HepG2 (cell line): ENCODE results near the gene ASTN1. TPM values are rescaled to one million over a fixed set of nuclear protein-coding genes. Genes with fewer than 3 reads are reported as not detected.

Experiments used
- ATAC-seq: fragments of 200-7000 bp; cut with Tn5 transposase; 3 replicates; pipeline ENCODE4 v1.9.1; 2020; ENCODE audit warnings: mild to moderate bottlenecking, moderate library complexity
- BruUV-seq: library from RNA; stranded (reverse); fragments of 400-500 nt; replicated peaks from 2 replicates; lab custom pipeline; 2021; lab: Mats Ljungman, UMichigan
- CTCF ChIA-PET: fragments of 300-600 bp; formaldehyde crosslinking; extraction: SDS; loops from one replicate; lab custom pipeline; 2021; ENCODE audit warnings: low total read pairs, inconsistent platforms, low intra/inter-chr PET ratio; lab: Yijun Ruan, JAX
- POLR2A ChIA-PET: fragments of 350-600 bp; sonication (Branson Sonifier 250); formaldehyde crosslinking; loops from one replicate; lab custom pipeline; 2020; ENCODE audit warnings: antibody characterized with exemption, inconsistent platforms; lab: Yijun Ruan, JAX
- DNase-seq: peaks from one replicate; pipeline ENCODE4 v3.0.0-alpha.2; 2015; ENCODE audit warnings: low spot score
- FAIRE-seq: peaks from 3 replicates; lab custom pipeline; 2011; peaks lifted over from hg19 to GRCh38; lab: Jason Lieb, UNC
- H2AFZ ChIP-seq: one replicate; pipeline ENCODE4 v1.6.1; 2011; ENCODE audit warnings: low read length, inconsistent platforms
- H3K27ac ChIP-seq: fragments of 300-600 bp; 3 replicates; pipeline ENCODE4 v1.8.0; 2011; ENCODE audit warnings: mixed run types, mild to moderate bottlenecking, mixed read lengths, low read length, inconsistent platforms; ENCODE audit not compliant: insufficient read depth; ENCODE audit errors: extremely low read length
- H3K27me3 ChIP-seq, 2 experiments: fragments of 200-600 bp in 1 of 2; 2 replicates in 1 of 2; 3 replicates in 1 of 2; pipeline versions ENCODE4 v1.6.0 to v1.8.0; 2011; ENCODE audit warnings: low read length in 2 of 2, mild to moderate bottlenecking in 2 of 2, moderate library complexity in 2 of 2, inconsistent platforms in 1 of 2; ENCODE audit not compliant: insufficient read depth in 2 of 2, control insufficient read depth in 1 of 2
- H3K36me3 ChIP-seq, 2 experiments: fragments of 200-600 bp in 1 of 2; replicated peaks in 1 of 2; 2 replicates in 1 of 2; 3 replicates in 1 of 2; pipeline versions ENCODE4 v1.5.1 to v1.8.0; 2011; ENCODE audit warnings: low read length in 2 of 2, inconsistent platforms in 1 of 2; ENCODE audit not compliant: insufficient read depth in 2 of 2, control insufficient read depth in 1 of 2
- H3K4me1 ChIP-seq: 2 replicates; pipeline ENCODE4 v1.5.1; 2012; ENCODE audit warnings: low read length, inconsistent platforms; ENCODE audit not compliant: insufficient read depth
- H3K4me2 ChIP-seq: 2 replicates; pipeline ENCODE4 v1.6.0; 2011; ENCODE audit warnings: low read depth, low read length, inconsistent platforms
- H3K4me3 ChIP-seq, 3 experiments: fragments of 200-600 bp in 1 of 3; sonication (generic), shearing (Covaris generic) in 1 of 3; replicated peaks in 1 of 3; 2 replicates each; pipeline ENCODE4 v1.5.1; 2011 to 2016; ENCODE audit warnings: low read length in 3 of 3, inconsistent platforms in 2 of 3, low read depth in 2 of 3, mild to moderate bottlenecking in 2 of 3, control low read depth in 1 of 3, mixed read lengths in 1 of 3; ENCODE audit not compliant: insufficient read depth in 1 of 3
- H3K79me2 ChIP-seq: one replicate; pipeline ENCODE4 v1.6.1; 2011; ENCODE audit warnings: low read length, inconsistent platforms; ENCODE audit not compliant: insufficient read depth
- H3K9ac ChIP-seq: 2 replicates; pipeline ENCODE4 v1.6.0; 2011; ENCODE audit warnings: mild to moderate bottlenecking, low read depth, low read length, inconsistent platforms; ENCODE audit not compliant: insufficient read depth
- H3K9me3 ChIP-seq: 2 replicates; pipeline ENCODE4 v1.5.1; 2012; ENCODE audit warnings: mild to moderate bottlenecking, low read length
- H4K20me1 ChIP-seq: 2 replicates; pipeline ENCODE4 v1.6.0; 2011; ENCODE audit warnings: inconsistent platforms, mild to moderate bottlenecking, low read length, moderate library complexity; ENCODE audit not compliant: insufficient read depth
- BRD4 ChIP-seq: sonication (generic); formaldehyde crosslinking; IDR thresholded peaks from 2 replicates; pipeline ENCODE4 v1.4.0; 2020; ENCODE audit warnings: missing genetic modification reagents
- CHCHD3 ChIP-seq: sonication (generic); formaldehyde crosslinking; IDR thresholded peaks from 2 replicates; pipeline ENCODE4 v1.8.0; 2022; ENCODE audit warnings: mild to moderate bottlenecking, missing genetic modification reagents, moderate library complexity
- HHEX ChIP-seq: IDR thresholded peaks from 2 replicates; pipeline ENCODE4 v1.6.1; 2016; ENCODE audit warnings: control low read depth
- HNF4G ChIP-seq, 2 experiments: sonication (generic) in 1 of 2; formaldehyde crosslinking in 1 of 2; IDR thresholded peaks; 2 replicates each; pipeline versions ENCODE4 v1.4.0 to v1.6.1; 2011 to 2020; ENCODE audit warnings: borderline replicate concordance in 2 of 2, low read depth in 2 of 2, mild to moderate bottlenecking in 2 of 2, low read length in 1 of 2, missing genetic modification reagents in 1 of 2, moderate library complexity in 1 of 2
- HOXA3 ChIP-seq: sonication (generic); formaldehyde crosslinking; IDR thresholded peaks from 2 replicates; pipeline ENCODE4 v1.5.0; 2020; ENCODE audit warnings: missing genetic modification reagents
- MTA1 ChIP-seq: sonication (generic); formaldehyde crosslinking; IDR thresholded peaks from 2 replicates; pipeline ENCODE4 v1.4.0; 2020; ENCODE audit warnings: missing genetic modification reagents, mild to moderate bottlenecking, borderline replicate concordance
- MTF1 ChIP-seq: sonication (generic); formaldehyde crosslinking; IDR thresholded peaks from 2 replicates; pipeline ENCODE4 v1.5.0; 2020; ENCODE audit warnings: missing genetic modification reagents
- MTF2 ChIP-seq: sonication (generic); formaldehyde crosslinking; IDR thresholded peaks from 2 replicates; pipeline ENCODE4 v1.5.0; 2020; ENCODE audit warnings: missing genetic modification reagents, borderline replicate concordance
- NCOR1 ChIP-seq: fragments of 200-600 bp; sonication (generic); IDR thresholded peaks from 2 replicates; pipeline ENCODE4 v1.7.0; 2017; ENCODE audit warnings: antibody characterized with exemption, low read length, borderline replicate concordance
- NFE2L2 ChIP-seq: fragments of 150-350 bp; IDR thresholded peaks from 2 replicates; pipeline ENCODE4 v1.6.1; 2014; ENCODE audit warnings: low read length
- STAT5B ChIP-seq: sonication (generic); formaldehyde crosslinking; IDR thresholded peaks from 2 replicates; pipeline ENCODE4 v1.4.0; 2020; ENCODE audit warnings: missing genetic modification reagents
- TBX3 ChIP-seq: fragments of 450-650 bp; IDR thresholded peaks from 2 replicates; pipeline ENCODE4 v1.6.1; 2017; ENCODE audit warnings: antibody characterized with exemption, mild to moderate bottlenecking, inconsistent platforms, borderline replicate concordance
- ZNF12 ChIP-seq: sonication (generic); formaldehyde crosslinking; IDR thresholded peaks from 2 replicates; pipeline ENCODE4 v1.5.0; 2020; ENCODE audit warnings: missing genetic modification reagents
- ZNF205 ChIP-seq: IDR thresholded peaks from 2 replicates; pipeline ENCODE4 v1.6.1; 2018; ENCODE audit warnings: missing biosample characterization, missing genetic modification reagents
- ZNF234 ChIP-seq: sonication (generic); formaldehyde crosslinking; conservative IDR thresholded peaks from 2 replicates; pipeline ENCODE4 v1.5.1; 2020; ENCODE audit warnings: mild to moderate bottlenecking, missing genetic modification reagents
- ZNF24 ChIP-seq: fragments of 450-650 bp; IDR thresholded peaks from 2 replicates; pipeline ENCODE4 v1.6.1; 2017; ENCODE audit warnings: antibody characterized with exemption, mild to moderate bottlenecking
- ZNF614 ChIP-seq: IDR thresholded peaks from 2 replicates; pipeline ENCODE4 v1.6.1; 2018; ENCODE audit warnings: missing biosample characterization, missing genetic modification reagents, inconsistent platforms, borderline replicate concordance
- ZNF619 ChIP-seq: sonication (generic); formaldehyde crosslinking; IDR thresholded peaks from 2 replicates; pipeline ENCODE4 v1.4.0; 2020; ENCODE audit warnings: mild to moderate bottlenecking, missing genetic modification reagents
- ZNF746 ChIP-seq: sonication (generic); formaldehyde crosslinking; IDR thresholded peaks from 2 replicates; pipeline ENCODE4 v1.8.0; 2022; ENCODE audit warnings: mild to moderate bottlenecking, missing genetic modification reagents
- ZNF788 ChIP-seq: sonication (generic); formaldehyde crosslinking; IDR thresholded peaks from 2 replicates; pipeline ENCODE4 v1.5.0; 2020; ENCODE audit warnings: mild to moderate bottlenecking, missing genetic modification reagents, borderline replicate concordance
- WGBS: methylation state at CpG from one replicate; pipeline ENCODE4 v1.1.6; 2017; ENCODE audit warnings: low lambda C conversion rate; 5-methylcytosine and 5-hydroxymethylcytosine counted together
- in situ Hi-C: cut with HindIII; loops from 2 replicates; pipeline ENCODE4 v1.10.0; 2017; ENCODE audit warnings: low pct_unique_long_range_greater_than_20kb; ENCODE audit not compliant: extremely low pct_ligation_motif_present
- intact Hi-C: fragments of 100-400 bp; cut with micrococcal nuclease; formaldehyde crosslinking; loops from one replicate; pipeline ENCODE4 v1.10.0; 2022; ENCODE audit not compliant: unreplicated experiment
- polyA plus RNA-seq, 8 experiments: library from polyadenylated mRNA; depleted of rRNA in 3 of 8; stranded (reverse) in 7 of 8; unstranded in 1 of 8; fragments of >200 nt; fragmentation: Illumina TruSeq in 4 of 8; extraction: Trizol in 4 of 8; gene quantifications; 2 replicates each; pipeline versions ENCODE4 v1.2.1 to v1.2.3, GENCODE V29; 2011 to 2016; ENCODE audit warnings: low read depth in 4 of 8, missing spikeins in 1 of 8, mixed read lengths in 1 of 8; ENCODE audit not compliant: insufficient read depth in 1 of 8
- total RNA-seq, 5 experiments: library from RNA; depleted of rRNA; stranded (reverse); fragments of >200 nt; fragmentation: Illumina TruSeq; extraction: Trizol; gene quantifications; 2 replicates each; pipeline ENCODE4 v1.2.3, GENCODE V29; 2016; ENCODE audit warnings: low read depth in 1 of 5

The ASTN1 gene
- total and polyA plus RNA-seq, 2 of the 13 experiments (the other 11 are each of a cell fraction or from before 2014, with no cell fraction given) = not detected

- DNase-seq (no peak), FAIRE-seq (no peak), ATAC-seq (no peak)
- Histone ChIP-seq H3K79me2 (no peaks in the 10 kb centered on the region), H3K27ac (no peak overlapping the region), H4K20me1 (no peaks in the 10 kb centered on the region), H3K9ac (no peak overlapping the region), H2AFZ (no peak overlapping the region), H3K36me3 (no peaks in the 10 kb centered on the region), H3K4me1 (no peaks in the 10 kb centered on the region), H3K4me2 (no peak overlapping the region), H3K27me3 (peaks cover 0 to 6% of the 10 kb centered on the region in 2 experiments; a peak in 1 of 5 replicates), H3K9me3 (no peaks in the 10 kb centered on the region), H3K4me3 (no peak overlapping the region)
- intact Hi-C loops = no loop called here
- 16% methylated on average over 4 of the region's 4 CpGs for WGBS
- in situ Hi-C loops = no loop called here
- CTCF ChIA-PET = no interaction called here
- POLR2A ChIA-PET = no interaction called here
- no TSS peak for BruUV-seq
- TF ChIP-seq ZNF614 (CRISPR knock-in tag) (no peak), NFE2L2 (no peak), ZNF12 (CRISPR knock-in tag) (no peak), HHEX (CRISPR knock-in tag) (no peak), ZNF205 (CRISPR knock-in tag) (no peak), BRD4 (CRISPR knock-in tag) (no peak), MTA1 (CRISPR knock-in tag) (no peak), CHCHD3 (no peak)
These were observed 230.1 kb downstream of the ASTN1 start for GRCh38 chr1:176934370-176934769.

- Histone ChIP-seq H3K4me3 (no peak overlapping the region), H3K9ac (no peak overlapping the region), H3K79me2 (no peaks in the 10 kb centered on the region), H2AFZ (no peak overlapping the region), H3K4me2 (no peak overlapping the region), H3K9me3 (no peaks in the 10 kb centered on the region), H3K36me3 (no peaks in the 10 kb centered on the region), H3K27me3 (peaks cover 0 to 6% of the 10 kb centered on the region in 2 experiments; a peak in 1 of 5 replicates), H3K4me1 (no peaks in the 10 kb centered on the region), H3K27ac (no peak overlapping the region), H4K20me1 (no peaks in the 10 kb centered on the region)
- POLR2A ChIA-PET = no interaction called here
- BruUV-seq = no TSS peak
- FAIRE-seq = no peak
- 21% methylated on average over 7 of the region's 7 CpGs for WGBS
- in situ Hi-C loops = no loop called here
- DNase-seq = no peak
- TF ChIP-seq MTF2 = no peak
- no peak for TF ChIP-seq ZNF619
- no peak for TF ChIP-seq ZNF24
- no peak for TF ChIP-seq ZNF746 (CRISPR knock-in tag)
- no peak for TF ChIP-seq MTF1 (CRISPR knock-in tag)
- no peak for TF ChIP-seq TBX3
- no peak for TF ChIP-seq STAT5B (CRISPR knock-in tag)
- no peak for TF ChIP-seq ZNF788 (CRISPR knock-in tag)
- TF ChIP-seq HOXA3 (CRISPR knock-in tag) = no peak
- TF ChIP-seq ZNF234 (CRISPR knock-in tag) = no peak
- TF ChIP-seq HNF4G (IDR thresholded peaks at IDR 0.05; ENCODE audit: borderline replicate concordance, low read depth, low read length) = no peak
- TF ChIP-seq HNF4G (CRISPR knock-in tag; IDR thresholded peaks at IDR 0.05; ENCODE audit: borderline replicate concordance, low read depth) = no peak
- no peak for TF ChIP-seq NCOR1
- intact Hi-C loops = no loop called here
- CTCF ChIA-PET = no interaction called here
- ATAC-seq = no peak
These were observed 232.1 kb downstream of the ASTN1 start for GRCh38 chr1:176932114-176933104.
